Fibroblast of skin of right quadriceps (primary cell): ENCODE measurements around the gene XCL1.
A peak's percentile ranks its signal among the peaks of the same experiment; 100 is the strongest.
"Not testable (repeated sequence)": the region's sequence is repeated elsewhere in the genome, so short reads cannot be mapped to it uniquely, and the experiment has no call there.

Source experiments
- DNase-seq: peaks from one replicate; pipeline ENCODE4 v3.0.0-alpha.2; 2013

The XCL1 gene, protein sequence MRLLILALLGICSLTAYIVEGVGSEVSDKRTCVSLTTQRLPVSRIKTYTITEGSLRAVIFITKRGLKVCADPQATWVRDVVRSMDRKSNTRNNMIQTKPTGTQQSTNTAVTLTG

DNA sequence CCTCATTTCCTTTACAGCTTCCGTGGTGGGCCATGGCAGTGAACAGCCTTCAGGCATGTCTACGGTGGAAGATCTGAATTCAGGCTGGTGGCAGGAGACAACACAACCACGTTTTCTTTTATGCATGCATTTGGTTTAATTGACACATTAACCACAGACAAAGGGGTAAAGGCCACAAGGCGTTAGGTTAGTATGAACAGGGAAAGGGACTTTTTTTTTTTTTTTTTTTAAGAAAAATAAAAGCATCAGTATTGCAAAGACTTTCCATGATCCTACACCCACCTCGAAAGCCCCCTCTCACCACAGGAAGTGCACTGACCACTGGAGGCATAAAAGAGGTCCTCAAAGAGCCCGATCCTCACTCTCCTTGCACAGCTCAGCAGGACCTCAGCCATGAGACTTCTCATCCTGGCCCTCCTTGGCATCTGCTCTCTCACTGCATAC lies at the start of gene XCL1:
XCL1 (plus strand) TSS at position 361 of the 444 bp plus-strand sequence; CDS start at position 394, 33 bp downstream.
- DNase-seq = not testable (repeated sequence)

DNA sequence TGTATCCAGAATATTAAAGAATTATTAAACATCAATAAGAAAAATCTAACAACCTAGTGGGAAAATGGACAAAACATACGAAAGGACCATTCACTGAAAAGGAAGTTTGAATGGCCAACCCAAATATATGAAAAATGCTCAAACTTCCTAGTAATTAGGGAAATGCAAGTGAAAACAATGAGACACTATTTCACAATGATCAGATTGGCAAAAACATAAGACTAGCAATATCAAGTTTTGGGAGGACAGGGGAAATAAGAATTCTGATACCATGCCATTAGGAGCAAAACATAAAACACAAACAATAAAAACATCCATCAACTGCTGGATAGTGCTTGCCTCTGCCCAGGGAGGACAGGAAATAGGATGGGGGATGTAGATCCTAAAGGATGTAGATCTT lies 46.9 kb upstream of the XCL1 start:
- DNase-seq = no peak

DNA sequence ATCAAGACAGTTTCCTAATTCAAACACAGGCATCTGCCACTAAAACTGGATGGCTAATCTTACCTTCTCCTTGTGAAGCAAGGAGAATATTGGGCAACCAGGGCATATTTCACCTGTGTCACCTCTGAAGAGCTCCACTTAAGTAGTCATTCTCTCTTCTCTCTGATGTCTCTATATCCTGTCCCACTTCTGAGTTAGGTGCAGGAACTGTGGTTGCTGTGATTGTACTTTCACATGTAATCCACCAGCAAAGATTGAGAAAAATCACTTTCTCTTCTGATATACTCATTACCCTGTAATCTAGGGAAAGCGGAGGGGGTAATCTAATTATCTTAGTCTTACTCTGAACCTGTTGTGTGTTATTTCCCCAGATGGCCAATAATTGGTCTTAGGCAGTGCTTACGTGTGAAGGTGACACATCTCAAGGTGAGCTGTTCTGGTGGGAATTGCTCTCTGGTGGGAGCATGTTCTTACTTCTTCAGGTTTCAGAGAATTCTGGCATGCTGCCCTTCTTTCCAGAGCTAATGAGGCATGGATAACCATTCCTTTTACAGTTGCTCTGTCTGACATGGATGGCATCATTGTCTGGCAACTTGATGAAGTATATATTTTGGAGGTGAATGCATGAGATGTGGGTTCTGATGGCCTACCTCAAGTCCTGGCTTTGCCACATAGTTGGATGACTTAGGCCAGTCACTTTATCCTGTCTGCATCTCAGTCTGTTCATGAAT lies 44.6 kb upstream of the XCL1 start:
- DNase-seq = no peak

DNA sequence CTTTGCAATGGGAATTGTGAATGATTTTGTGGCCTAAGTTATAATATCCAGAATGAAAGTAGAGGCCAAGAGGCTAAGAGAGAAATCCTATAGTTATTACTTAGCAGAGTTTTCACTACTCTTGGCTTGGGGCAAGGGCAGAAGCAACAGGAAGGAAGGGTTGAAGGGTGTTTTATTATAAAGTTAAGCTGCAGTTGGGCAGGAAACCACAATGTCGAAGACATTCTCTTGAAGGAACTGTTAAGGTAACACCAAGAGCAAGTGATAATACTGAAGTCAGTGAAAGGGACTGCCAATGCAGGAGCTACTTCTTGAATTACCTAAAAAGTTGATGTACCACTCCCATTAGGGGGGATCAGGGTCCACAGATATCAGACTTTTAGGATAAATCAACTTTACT lies 40.9 kb upstream of the XCL1 start:
- no peak for DNase-seq

DNA sequence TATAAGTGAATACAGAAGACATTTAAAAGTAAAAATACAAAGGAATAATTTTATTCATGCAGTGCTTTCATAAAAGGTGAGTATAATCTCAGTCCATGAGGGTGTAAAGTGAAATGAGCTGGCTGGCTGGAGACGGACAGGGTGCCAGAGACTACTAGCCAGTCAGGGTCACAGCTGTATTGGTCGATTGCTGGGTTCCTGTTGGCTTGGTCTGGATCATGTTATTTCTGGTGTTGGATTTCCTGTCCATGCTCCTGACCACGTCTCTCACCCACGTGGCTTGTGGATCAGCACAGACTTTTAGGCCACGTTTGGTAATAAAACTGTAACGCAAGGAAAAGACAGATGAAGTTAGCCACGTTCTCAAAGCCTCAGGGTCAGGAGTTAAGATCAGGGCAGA lies 35.6 kb upstream of the XCL1 start:
- not testable (repeated sequence) for DNase-seq

DNA sequence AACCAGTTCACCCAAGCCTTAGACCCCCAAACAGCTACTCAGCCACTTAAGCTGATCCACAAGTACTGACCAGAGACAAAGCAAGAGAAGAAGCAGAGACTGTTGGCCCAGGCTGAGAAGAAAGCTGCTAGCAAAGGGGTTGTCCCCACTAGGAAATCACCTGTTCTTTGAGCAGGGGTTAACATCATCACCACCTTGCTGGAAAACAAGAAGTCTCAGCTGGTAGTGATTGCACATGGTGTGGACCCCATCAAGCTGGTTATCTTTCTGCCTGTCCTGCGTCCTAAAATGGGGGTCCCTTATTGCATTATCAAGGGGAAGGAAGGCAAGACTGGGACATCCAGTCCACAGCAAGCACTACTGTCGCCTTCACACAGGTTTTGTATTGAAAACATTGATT lies 33.4 kb upstream of the XCL1 start:
- DNase-seq = not testable (repeated sequence)

DNA sequence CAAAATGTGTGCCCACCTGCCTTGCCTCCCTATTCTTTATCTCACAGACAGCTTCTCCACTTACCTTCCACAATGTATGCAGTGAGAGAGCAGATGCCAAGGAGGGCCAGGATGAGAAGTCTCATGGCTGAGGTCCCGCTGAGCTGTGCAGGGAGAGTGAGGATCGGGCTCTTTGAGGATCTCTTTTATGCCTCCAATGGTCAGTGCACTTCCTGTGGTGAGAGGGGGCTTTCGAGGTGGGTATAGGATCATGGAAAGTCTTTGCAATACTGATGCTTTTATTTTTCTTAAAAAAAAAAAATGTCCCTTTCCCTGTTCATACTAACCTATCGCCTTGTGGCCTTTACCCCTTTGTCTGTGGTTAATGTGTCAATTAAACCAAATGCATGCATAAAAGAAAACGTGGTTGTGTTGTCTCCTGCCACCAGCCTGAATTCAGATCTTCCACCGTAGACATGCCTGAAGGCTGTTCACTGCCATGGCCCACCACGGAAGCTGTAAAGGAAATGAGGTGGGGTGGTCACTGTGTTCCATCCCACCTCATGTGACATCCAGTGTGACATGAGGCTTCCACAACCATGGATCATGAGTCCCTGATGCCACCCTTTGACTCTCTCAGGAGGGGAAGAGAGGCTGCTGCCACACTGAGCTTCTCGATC lies 32.4 kb upstream of the XCL1 start, which contains the start of gene XCL2:
XCL2 (minus strand) TSS at position 158 of the 659 bp plus-strand sequence; CDS start at position 125, 33 bp downstream.
- DNase-seq = not testable (repeated sequence)

DNA sequence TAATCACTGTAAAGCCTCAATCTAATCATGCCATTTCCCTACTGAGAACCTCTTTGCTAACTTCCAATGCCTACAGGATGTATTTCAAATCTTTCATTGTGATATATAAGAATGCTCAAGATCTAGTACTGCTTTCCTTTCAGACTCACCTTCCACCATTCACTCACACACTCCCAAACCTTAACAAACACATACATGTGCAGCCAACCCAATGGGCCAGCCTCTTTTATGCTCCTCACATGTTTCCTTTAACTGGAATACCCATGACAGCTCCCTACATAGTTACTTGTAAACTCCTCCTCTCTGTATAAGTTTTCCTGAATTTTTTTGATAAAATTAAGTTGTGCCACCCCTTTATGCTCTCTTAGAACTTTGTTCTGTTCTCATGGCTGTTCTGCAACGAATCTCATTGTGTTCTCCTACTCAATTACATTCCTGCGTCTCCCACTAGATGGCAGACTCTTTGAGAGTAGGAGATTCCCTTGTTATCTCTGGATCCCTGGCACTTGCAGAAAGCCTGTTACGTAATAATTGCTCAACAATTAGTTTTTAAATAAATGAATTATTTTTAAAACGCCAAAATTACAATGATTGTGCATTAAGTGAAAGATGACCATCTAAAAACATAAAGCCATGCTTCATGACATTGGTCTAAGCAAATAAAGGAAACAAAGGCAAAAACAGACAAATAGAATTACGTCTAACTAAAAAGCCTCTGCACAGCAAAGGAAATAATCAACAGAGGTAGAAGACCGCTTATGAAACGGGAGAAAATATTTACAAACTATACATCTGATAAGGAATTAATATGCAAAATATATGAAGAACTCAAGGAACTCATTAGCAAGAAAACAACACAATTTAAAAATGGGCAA lies 30.5 kb upstream of the XCL1 start:
- DNase-seq = peak; percentile 19

DNA sequence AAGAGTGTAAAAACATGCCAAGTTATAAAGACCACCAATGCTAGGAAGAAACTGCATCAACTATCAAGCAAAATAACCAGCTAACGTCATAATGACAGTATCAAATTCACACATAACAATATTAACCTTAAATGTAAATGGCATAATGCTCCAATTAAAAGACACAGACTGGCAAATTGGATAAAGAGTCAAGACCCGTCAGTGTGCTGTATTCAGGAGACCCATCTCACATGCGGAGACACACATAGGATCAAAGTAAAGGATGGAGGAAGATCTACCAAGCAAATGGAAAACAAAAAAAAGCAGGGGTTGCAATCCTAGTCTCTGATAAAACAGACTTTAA lies 29.9 kb upstream of the XCL1 start:
- DNase-seq = not testable (repeated sequence)

DNA sequence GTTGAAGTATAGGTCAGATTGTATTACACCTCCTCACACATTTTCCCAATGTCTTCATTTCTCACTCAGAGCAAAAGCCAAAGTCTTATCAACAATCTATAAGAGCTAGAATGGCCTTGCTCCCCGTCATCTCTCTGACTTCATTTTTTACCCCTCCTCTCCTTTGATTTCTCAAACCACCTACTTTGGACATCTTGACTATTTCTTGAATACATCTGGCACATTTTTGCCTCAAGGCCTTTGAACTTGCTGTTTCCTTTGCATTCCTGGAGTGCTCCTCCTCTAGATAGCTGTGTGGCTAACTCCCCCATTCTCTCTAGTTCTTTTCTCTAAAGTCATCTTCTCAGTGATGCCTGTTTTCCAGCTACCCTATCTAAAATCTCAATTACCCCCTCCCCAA lies 25.4 kb upstream of the XCL1 start:
- DNase-seq = no peak

DNA sequence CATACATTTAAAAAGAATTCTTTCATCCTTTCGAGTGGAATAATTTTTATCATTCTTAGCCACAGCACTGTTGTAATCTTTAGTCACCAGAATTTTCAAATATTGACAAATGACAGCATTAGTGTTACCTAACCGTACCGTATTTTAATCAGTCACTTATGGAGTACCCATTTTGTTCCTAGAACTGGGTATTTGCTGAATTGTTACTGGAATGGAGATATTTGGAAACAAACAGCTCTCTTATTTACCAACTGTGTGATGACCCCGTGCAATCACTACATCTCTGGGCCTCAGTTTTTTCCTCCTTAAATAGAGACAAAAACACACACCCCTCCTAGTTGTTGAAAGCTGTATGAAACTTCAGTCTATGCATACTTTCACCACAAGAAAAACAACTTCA lies 24.7 kb upstream of the XCL1 start:
- DNase-seq = no peak

DNA sequence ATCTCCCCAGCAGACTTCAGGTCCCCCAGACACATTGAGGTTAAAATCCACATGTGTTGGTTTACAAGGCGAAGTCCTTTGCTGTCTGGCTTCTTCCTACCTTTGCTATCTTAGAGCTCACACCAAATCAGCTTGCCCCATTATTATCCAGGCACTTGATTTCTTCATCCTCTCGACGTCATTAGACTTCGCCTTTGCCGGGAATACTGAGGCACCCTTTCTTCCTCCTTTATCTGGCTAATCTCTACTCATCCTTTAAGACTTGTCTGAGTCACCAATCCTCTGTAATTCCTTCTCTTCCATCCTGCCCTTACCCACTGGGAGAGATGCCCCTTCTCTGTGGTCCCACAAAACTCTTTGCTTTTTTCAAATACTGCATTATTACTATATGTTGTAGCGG lies 23.4 kb upstream of the XCL1 start:
- no peak for DNase-seq

DNA sequence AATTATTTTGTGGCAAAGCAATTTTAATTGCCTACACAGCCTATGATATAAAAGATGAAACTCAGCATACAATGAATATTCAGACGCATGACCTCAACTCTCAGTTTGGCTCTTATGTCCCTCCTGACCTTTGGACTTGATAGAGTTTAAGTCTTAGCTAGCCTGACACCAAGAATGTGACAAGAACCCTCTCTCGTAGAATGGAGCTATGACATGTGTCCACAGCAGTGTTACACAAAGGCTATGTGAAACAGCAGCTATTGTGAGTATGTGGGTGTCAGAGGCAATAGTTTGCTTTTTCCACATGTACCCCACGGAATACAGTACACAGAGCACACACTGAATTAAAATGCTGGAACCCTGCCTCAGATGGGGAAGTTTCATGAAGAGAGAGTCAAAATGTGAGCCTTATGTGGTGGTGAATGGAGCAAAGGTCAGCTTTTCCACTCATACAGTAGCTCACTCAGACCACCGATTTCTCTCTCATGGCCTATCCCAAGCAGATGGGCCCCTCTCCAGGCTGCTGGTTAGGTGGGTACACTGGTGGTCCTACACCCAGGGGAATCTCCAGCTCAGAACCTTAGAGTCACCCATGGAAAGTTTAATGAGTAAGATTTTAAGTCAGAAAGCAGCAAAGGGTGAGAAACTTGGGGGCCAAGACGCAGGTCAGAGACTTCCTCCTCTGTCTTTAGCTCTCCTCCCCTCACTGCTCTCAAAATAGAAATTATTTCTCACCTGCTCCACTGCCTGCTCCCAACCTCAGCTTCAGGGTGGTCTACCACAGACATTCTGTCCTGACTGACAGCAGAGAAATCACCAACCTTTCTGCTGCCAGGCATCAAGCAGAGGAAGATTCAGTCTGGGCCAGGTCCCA lies 22.5 kb upstream of the XCL1 start:
- no peak for DNase-seq

DNA sequence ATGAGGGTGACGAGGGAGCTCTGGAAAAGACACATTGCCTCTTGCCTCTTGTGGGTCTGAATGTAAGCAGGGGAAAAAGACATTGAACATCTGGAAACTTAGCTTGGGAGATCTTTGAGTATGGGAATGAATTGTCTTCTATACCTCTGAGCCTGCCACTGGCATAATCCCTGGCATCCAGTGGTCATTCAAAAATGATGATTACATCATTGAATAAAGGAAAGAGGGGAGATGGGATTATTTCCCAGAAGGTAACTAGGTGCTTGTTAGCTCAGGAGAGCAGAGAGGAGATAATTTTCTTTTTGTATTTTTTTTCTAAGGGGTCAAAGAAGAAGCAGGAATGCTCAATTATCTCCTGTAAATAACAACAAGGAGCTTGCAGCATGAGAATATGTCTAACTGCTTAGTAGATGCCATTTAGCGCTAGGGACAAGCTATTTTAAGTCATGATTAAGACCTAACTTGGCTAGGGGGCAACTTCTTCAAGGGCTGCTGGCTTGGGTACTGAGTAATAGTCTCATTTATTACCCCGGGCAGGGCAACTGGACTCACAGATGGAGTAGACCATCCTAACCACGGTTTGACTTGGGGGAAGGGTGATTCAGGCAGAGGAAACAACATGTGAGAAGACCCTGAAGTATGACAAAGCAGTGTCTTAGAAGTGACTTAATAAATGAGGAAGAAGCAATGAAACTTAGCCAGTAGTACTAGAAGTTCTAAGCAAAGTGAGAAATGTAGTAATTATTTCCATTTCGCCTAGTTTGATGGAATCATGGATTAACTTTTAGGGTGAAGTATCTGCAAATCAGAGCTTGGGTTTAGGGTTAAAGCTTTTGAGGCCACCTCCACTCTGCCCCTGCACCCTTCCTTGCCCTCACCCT lies 21.6 kb upstream of the XCL1 start:
- DNase-seq = no peak

DNA sequence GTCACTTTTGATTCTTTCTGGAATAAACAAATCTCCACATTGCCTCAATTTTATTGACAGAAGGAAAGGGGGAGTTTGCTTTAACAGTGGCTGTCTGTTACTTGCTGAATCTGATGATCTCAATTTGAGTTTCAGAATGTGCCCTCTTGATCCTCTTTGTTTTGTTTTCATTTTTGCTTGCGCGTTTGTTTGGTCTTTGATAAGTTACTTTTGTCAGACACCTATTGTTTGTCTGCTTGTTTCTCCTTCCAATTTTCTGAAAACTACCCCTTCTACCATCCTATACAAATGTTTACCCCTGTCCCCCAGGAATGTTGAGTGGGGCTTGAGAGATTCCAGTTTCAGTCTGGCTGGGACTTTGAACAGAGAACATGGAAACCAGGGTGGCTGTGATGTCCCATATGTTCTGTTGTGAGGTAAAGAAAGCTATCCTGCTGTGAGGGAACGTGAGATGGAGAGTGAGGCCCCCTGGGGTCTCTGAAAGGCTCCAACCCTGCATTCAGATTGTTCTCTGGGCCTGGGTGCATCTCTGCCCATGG lies 20.8 kb upstream of the XCL1 start:
- no peak for DNase-seq

DNA sequence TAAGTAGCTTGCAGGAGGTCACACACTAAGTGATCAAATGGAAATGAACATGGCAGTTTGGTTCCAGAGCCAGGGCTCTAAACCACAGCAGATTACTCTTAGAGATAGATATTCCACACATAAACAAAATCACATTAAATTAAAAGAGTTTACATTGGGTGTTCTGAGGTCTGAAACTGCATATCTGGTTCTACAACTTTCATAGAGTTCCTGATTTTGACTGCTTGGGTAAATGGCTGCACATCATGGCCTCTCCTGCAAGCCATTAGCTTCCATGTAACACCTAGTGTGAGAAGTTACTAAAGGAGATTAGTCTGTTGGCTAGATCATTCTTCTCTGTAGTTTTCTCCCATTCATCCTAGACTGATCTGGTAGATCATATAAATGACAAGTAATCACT lies 19.8 kb upstream of the XCL1 start:
- no peak for DNase-seq

DNA sequence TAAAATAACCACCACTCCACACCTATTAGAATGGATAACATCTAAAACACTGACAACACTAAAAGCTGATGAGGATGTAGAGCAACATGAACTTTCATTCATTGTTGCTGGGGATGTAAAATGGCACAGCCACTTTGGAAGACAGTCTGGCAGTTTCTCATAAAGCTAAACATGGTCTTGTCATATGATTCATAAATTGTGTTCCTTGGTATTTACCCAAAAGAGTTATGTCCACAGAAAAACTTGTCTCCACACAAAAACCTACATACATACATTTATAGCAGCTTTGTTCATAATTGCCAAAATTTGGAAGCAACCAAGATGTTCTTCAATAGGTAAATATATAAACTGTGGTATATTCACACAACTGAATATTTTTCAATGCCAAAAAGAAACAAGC lies 16.0 kb upstream of the XCL1 start:
- no peak for DNase-seq

DNA sequence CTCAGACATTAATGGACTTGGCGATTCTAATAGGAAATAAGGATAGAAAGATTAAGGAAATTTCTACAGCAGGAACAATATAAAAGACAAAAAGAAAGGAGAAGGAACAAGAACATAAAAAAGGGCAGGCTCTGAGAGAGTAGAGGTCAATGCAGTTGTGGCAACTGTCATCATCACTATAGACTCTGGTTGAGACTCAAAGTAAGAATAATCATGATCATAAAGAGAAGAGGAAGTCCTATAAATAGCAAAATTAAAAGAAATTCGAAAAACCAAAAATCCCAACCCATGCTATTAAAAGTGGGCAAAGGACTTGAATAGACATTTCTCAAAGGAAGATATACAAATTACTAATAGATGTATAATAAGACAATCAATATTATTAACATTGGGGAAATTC lies 14.4 kb upstream of the XCL1 start:
- DNase-seq = no peak

DNA sequence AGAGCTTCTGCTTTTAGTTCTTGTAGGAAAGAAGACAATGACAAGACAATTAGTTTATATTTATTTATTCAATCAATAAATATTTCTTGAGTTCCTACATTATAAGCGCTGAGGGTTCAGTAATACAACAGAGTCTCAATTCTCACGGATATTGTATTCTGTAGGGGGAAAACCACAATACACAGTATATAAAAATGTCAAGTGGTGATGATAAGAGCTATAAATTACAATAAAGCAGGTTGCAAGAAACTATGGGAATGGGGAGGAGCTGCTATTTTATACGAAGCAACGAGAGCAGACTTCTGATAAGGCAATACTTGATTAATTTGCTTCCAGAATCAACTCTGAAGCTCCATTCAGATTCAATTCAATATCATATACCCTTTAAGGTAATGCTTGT lies 10.6 kb upstream of the XCL1 start:
- no peak for DNase-seq

DNA sequence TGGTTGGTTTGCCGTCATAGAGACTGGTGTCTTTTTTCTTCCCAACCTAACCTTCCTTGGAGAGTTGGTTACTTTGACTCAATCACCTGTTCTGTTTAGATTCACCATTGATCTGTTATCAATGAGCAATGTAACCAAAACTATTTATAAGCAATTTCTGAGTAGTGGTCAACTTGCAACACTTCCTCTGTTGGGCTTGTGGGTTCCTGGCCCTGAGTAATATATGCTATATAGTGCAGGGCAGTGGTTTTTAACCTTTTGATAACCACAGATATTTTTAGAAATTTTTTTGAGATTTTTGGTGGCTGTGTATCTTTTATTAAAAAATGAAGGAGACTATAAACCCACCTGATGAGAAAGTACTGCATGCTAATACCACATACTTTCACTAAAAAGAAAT lies 9.4 kb upstream of the XCL1 start:
- DNase-seq = no peak

DNA sequence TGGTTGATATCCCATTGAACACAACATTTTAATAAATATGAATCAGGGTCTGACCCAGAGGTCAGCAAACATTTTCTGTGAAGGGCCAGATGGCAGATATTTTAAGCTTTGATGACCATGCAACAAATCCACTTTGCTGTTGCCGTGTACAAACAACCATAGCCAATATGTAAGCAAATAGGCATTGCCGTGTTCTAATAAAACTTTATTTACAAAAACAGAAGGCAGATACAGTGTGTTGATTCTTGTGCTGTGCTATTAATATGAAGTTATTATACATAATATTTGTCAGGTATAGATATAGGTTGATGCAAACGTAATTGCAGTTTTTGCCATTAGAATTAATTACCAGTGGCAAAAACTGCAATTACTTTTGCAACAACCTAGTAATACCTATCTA lies 8.8 kb upstream of the XCL1 start:
- no peak for DNase-seq
